LNCaP clone FGC (cell line): ENCODE measurements around the gene ZNF202.

ENCODE experiments used
- DNase-seq: peaks from one replicate; pipeline ENCODE4 v3.0.0-alpha.2; 2011; ENCODE audit warnings: low read depth
- H3K4me3 ChIP-seq: 2 replicates; pipeline ENCODE4 v1.5.1; 2011; ENCODE audit warnings: mild to moderate bottlenecking, low read depth, low read length, control low read depth
- TF ChIP-seq, protein P1 (sequence below): IDR thresholded peaks from 2 replicates; pipeline ENCODE4 v1.5.1; 2012; ENCODE audit warnings: mild to moderate bottlenecking; ENCODE audit not compliant: control insufficient read depth, insufficient read depth; ENCODE audit errors: extremely low read depth

ZNF202 gene

DNA sequence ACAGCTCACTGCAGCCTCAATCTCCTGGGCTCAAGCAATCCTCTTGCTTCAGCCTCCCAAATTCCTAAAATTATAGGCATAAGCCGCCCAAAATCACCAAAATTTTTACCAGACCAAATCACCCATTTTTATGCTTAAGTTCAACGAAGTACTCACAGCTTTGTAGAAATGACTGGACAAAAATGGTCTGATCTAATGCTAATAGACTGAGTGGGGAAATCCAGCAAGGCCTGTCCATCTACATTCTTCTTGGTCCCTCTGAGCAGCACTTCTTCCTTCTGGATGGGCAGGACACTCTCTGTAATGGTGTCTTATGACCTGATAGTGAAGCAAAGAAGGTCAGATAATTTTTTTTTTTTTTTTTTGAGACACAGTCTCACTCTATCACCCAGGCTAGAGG lies 31.6 kb upstream of the ZNF202 start:
- no peak overlapping the region for H3K4me3 ChIP-seq
- TF ChIP-seq, protein P1, sequence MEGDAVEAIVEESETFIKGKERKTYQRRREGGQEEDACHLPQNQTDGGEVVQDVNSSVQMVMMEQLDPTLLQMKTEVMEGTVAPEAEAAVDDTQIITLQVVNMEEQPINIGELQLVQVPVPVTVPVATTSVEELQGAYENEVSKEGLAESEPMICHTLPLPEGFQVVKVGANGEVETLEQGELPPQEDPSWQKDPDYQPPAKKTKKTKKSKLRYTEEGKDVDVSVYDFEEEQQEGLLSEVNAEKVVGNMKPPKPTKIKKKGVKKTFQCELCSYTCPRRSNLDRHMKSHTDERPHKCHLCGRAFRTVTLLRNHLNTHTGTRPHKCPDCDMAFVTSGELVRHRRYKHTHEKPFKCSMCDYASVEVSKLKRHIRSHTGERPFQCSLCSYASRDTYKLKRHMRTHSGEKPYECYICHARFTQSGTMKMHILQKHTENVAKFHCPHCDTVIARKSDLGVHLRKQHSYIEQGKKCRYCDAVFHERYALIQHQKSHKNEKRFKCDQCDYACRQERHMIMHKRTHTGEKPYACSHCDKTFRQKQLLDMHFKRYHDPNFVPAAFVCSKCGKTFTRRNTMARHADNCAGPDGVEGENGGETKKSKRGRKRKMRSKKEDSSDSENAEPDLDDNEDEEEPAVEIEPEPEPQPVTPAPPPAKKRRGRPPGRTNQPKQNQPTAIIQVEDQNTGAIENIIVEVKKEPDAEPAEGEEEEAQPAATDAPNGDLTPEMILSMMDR, result no peak
- no peak for DNase-seq

DNA sequence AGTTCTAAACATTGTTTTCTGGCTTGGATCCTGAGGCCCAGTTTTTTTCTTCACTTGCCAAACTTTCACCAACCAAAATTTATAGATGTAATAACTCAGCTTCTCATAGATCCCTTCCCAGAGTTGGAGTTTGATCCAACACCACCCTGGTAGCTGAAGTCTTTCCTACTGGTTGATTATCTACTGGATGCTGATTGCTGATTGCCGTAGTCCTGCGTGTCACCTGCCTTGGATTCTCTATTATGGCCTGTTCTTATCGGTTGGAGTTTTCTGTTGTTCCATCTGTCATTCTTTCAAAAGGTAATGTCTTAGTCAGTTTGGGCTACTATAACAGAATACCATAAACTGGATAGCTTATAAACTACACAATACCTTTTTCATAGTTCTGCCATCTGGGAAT lies 30.2 kb upstream of the ZNF202 start:
- TF ChIP-seq, protein P1, result no peak
- DNase-seq, result no peak
- no peak overlapping the region for H3K4me3 ChIP-seq

DNA sequence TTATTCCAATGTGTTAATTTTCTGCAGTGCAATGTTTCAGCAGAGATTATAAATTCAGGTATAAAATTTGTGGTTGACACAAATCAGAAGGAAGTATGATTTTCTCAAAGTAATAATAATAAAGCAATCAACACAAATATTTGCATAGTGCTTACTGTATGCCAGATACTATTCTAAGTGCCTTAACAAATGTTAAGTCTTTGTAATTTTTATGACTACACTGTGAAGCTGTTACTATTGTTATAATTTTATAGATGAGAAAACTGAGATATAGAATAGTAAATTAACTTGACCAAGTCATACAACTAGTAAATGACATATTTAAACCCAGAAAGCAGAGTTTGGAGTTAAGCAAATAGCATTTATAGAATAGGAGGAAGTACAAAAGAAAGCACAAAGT lies 29.3 kb upstream of the ZNF202 start:
- no peak overlapping the region for H3K4me3 ChIP-seq
- DNase-seq, result no peak
- TF ChIP-seq, protein P1, result no peak

DNA sequence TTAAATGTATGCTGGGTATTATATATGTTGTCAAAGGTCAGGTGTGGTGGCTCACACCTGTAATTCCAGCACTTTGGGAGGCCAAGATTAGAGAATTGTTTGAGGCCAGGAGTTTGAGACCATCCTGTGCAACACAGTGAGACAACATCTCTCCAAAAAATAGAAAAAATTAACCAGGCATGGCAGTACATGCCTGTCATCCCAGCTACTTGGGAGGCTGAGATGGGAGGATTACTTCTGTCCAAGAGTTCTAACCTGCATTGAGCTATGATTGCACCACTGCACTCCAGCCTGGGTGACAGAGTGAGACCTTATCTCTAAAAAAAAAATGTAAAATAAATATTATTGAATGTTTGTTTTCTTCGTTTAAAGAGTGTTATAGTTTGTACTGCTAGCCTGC lies 24.1 kb upstream of the ZNF202 start:
- TF ChIP-seq, protein P1, result no peak
- no peak overlapping the region for H3K4me3 ChIP-seq
- DNase-seq, result no peak

DNA sequence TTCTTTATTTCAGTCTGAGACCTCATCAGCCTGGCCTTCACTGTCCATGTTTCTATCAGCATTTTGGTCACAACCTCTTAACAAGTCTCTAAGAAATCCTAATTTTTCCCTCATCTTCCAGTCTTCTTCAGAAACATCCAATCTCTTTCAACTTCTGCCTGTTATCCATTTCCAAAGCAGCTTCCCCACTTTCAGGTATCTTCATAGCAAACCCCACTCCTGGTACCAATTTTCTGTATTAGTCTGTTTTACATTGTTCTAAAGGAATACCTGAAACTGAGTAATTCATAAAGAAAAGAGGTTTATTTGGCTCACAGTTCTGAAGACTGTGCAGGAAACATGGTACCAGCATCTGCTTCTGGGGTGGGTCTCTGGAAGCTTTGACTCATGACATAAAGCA lies 21.0 kb upstream of the ZNF202 start:
- TF ChIP-seq, protein P1, result no peak
- no peak for DNase-seq
- H3K4me3 ChIP-seq, result no peak overlapping the region

DNA sequence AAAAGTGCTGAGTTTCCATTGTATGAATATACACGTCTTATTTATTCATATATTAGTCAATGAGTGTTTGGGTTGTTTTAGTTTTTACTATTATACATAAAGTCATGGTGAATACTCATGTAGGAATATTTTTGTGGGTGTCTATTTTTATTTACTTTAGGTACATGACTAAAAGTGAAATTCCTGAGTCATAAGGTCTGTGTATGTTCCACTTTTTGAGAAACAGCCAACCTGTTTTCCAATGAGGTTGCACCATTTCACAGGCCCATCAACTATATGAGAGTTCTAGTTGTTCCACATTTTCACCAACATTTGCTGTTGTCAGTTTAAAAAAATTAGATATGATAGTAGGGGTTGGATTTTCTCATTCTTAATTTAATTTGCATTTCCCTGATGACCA lies 19.4 kb upstream of the ZNF202 start:
- DNase-seq, result no peak
- H3K4me3 ChIP-seq, result no peak overlapping the region
- TF ChIP-seq, protein P1, result no peak

DNA sequence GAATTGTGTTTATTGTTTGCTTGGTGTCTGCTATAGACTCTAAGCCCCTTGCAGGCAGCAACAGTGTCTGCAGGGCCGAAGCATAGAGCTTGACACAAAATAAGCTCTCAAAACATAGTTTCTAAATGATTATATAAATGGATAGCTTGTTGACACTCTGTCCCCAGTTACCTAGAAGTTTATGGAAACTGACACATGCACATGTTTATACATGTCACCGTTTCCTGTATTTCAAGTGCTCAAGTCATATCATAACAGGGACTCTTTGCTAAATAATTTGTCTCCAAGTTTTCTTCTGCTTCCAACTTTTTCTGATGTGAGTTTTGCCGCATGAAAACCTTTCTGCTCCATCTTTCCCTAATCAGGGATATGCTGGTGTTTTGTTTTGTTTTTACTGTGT lies 16.5 kb upstream of the ZNF202 start:
- no peak for DNase-seq
- H3K4me3 ChIP-seq, result no peak overlapping the region
- TF ChIP-seq, protein P1, result no peak
